Right atrium auricular region (tissue), 2 donors: ENCODE measurements around the gene RNF114. TPM values are rescaled to one million over a fixed set of nuclear protein-coding genes. Genes with fewer than 3 reads are reported as not detected.

Source experiments
- DNase-seq: peaks from one replicate; pipeline ENCODE4 v3.0.0-alpha.2; 2019; ENCODE audit warnings: low spot score
- H3K27ac ChIP-seq, 2 donors: fragments of 200-600 bp; sonication (generic); 1 replicate in 1 of 2; 2 replicates in 1 of 2; pipeline ENCODE4 v1.5.1; 2016 to 2019
- H3K27me3 ChIP-seq, 2 donors: fragments of 200-600 bp; sonication (generic); one replicate each; pipeline versions ENCODE4 v1.5.1 to v1.6.0; 2017 to 2019
- H3K36me3 ChIP-seq: fragments of 200-600 bp; sonication (generic); one replicate; pipeline ENCODE4 v1.5.1; 2016
- H3K4me1 ChIP-seq, 2 donors: fragments of 200-600 bp; sonication (generic); one replicate each; pipeline versions ENCODE4 v1.5.1 to v1.6.0; 2017 to 2019
- H3K4me3 ChIP-seq, 2 donors: fragments of 200-600 bp; sonication (generic); 1 replicate in 1 of 2; 2 replicates in 1 of 2; pipeline ENCODE4 v1.5.1; 2017 to 2019; ENCODE audit warnings: mild to moderate bottlenecking in 1 of 2, moderate library complexity in 1 of 2
- H3K9me3 ChIP-seq, 2 donors: fragments of 200-600 bp; sonication (generic); one replicate each; pipeline ENCODE4 v1.5.1; 2019
- CTCF ChIP-seq, 2 donors: fragments of 200-600 bp; sonication (generic); IDR thresholded peaks; one replicate each; pipeline ENCODE4 v1.5.1; 2019; ENCODE audit warnings: antibody characterized with exemption in 2 of 2
- total RNA-seq, 2 donors: library from RNA; depleted of rRNA; stranded (reverse); fragments of >200 nt; gene quantifications; one replicate each; pipeline ENCODE4 v1.1.0, GENCODE V29; 2016

RNF114 gene
- total RNA-seq, 2 donors from 2014 or later: 40.2 to 117 TPM

GRCh38 chr20:49889001-49889934, 46.9 kb upstream of the RNF114 start:
- no peak overlapping the region for H3K4me3 ChIP-seq
- no peaks in the 10 kb centered on the region for H3K27me3 ChIP-seq
- TF ChIP-seq CTCF (IDR thresholded peaks at IDR 0.05): no peak
- DNase-seq: no peak
- H3K4me1 ChIP-seq: peaks cover 0 to 54% of the 10 kb centered on the region in 2 donors
- H3K27ac ChIP-seq: no peak overlapping the region
- H3K9me3 ChIP-seq: no peaks in the 10 kb centered on the region
- H3K36me3 ChIP-seq: peaks cover 13% of the 10 kb centered on the region

GRCh38 chr20:49889935-49890333, 46.3 kb upstream of the RNF114 start:
- Histone ChIP-seq H3K9me3 (no peaks in the 10 kb centered on the region), H3K4me3 (no peak overlapping the region), H3K27ac (no peak overlapping the region), H3K27me3 (no peaks in the 10 kb centered on the region), H3K4me1 (peaks cover 0 to 54% of the 10 kb centered on the region in 2 donors), H3K36me3 (peaks cover 13% of the 10 kb centered on the region)
- no peak for DNase-seq
- TF ChIP-seq CTCF (IDR thresholded peaks at IDR 0.05): peak in 1 of 2 donors; percentile 14

- H3K4me3 ChIP-seq: no peak overlapping the region
- H3K9me3 ChIP-seq: no peaks in the 10 kb centered on the region
- H3K36me3 ChIP-seq: peaks cover 6% of the 10 kb centered on the region
- no peak for TF ChIP-seq CTCF (IDR thresholded peaks at IDR 0.05)
- H3K27ac ChIP-seq: no peak overlapping the region
- peaks cover 0 to 54% of the 10 kb centered on the region in 2 donors for H3K4me1 ChIP-seq
- DNase-seq: no peak
- H3K27me3 ChIP-seq: no peaks in the 10 kb centered on the region
These were observed 45.5 kb upstream of the RNF114 start for GRCh38 chr20:49890471-49891361.

- Histone ChIP-seq H3K4me1 (peaks cover 0 to 54% of the 10 kb centered on the region in 2 donors), H3K36me3 (peaks cover 4% of the 10 kb centered on the region), H3K27me3 (no peaks in the 10 kb centered on the region), H3K27ac (no peak overlapping the region), H3K4me3 (no peak overlapping the region), H3K9me3 (no peaks in the 10 kb centered on the region)
- TF ChIP-seq CTCF (IDR thresholded peaks at IDR 0.05): no peak
- DNase-seq: no peak
These were observed 44.6 kb upstream of the RNF114 start for GRCh38 chr20:49891476-49892110.

- H3K9me3 ChIP-seq: no peaks in the 10 kb centered on the region
- H3K4me3 ChIP-seq: no peak overlapping the region
- H3K4me1 ChIP-seq: peaks cover 0 to 47% of the 10 kb centered on the region in 2 donors
- no peak for DNase-seq
- H3K27ac ChIP-seq: no peak overlapping the region
- no peaks in the 10 kb centered on the region for H3K27me3 ChIP-seq
- no peak for TF ChIP-seq CTCF (IDR thresholded peaks at IDR 0.05)
- H3K36me3 ChIP-seq: peaks cover 4% of the 10 kb centered on the region
These were observed 43.9 kb upstream of the RNF114 start for GRCh38 chr20:49892260-49892659.
